ENCODE data around the gene IRAK4.

- no peak for TF ChIP-seq CTCF (IDR thresholded peaks at IDR 0.05; ENCODE audit: poor library complexity)
- no peak for TF ChIP-seq EZH2phosphoT487 (IDR thresholded peaks at IDR 0.05; ENCODE audit: low read depth, severe bottlenecking, unreplicated experiment)
- no peak for TF ChIP-seq EZH2 (IDR thresholded peaks at IDR 0.05; ENCODE audit: borderline replicate concordance)
These were observed 464 bp upstream of the IRAK4 start for GRCh38 chr12:43758247-43758727.

All from hepatocyte (in vitro differentiated cells).